NCI-H187 treated with DMSO at 0.1 percent for 48 hours (cell line): ENCODE results near the gene MARCHF3.

Source experiments
- DNase-seq: peaks from one replicate; lab custom pipeline; 2025; lab: John Stamatoyannopoulos, UW

The MARCHF3 gene

GRCh38 chr5:126982926-126983873 lies 47.2 kb downstream of the MARCHF3 start:
- no peak for DNase-seq

GRCh38 chr5:126982202-126982601 lies 48.2 kb downstream of the MARCHF3 start:
- no peak for DNase-seq

GRCh38 chr5:126981701-126982100 lies 48.7 kb downstream of the MARCHF3 start:
- DNase-seq = no peak

GRCh38 chr5:126981222-126981621 lies 49.1 kb downstream of the MARCHF3 start:
- no peak for DNase-seq

GRCh38 chr5:126978258-126978657 lies 52.1 kb downstream of the MARCHF3 start:
- no peak for DNase-seq

- no peak for DNase-seq
Observed at GRCh38 chr5:126976520-126977172, 53.7 kb downstream of the MARCHF3 start.

- peak; percentile 49 for DNase-seq
Observed at GRCh38 chr5:126975796-126976195, 54.6 kb downstream of the MARCHF3 start.

- DNase-seq = no peak
Observed at GRCh38 chr5:126973193-126973592, 57.2 kb downstream of the MARCHF3 start.

- DNase-seq = no peak
Observed at GRCh38 chr5:126972062-126972895, 58.1 kb downstream of the MARCHF3 start.

GRCh38 chr5:126971455-126972031 lies 58.8 kb downstream of the MARCHF3 start:
- DNase-seq = no peak

GRCh38 chr5:126970517-126971017 lies 59.8 kb downstream of the MARCHF3 start:
- DNase-seq = no peak

GRCh38 chr5:126969548-126969947 lies 60.8 kb downstream of the MARCHF3 start:
- no peak for DNase-seq

GRCh38 chr5:126967808-126968466 lies 62.4 kb downstream of the MARCHF3 start:
- no peak for DNase-seq

GRCh38 chr5:126965487-126965886 lies 64.9 kb downstream of the MARCHF3 start:
- no peak for DNase-seq

- DNase-seq = no peak
Observed at GRCh38 chr5:126965061-126965475, 65.3 kb downstream of the MARCHF3 start.

GRCh38 chr5:126963822-126964375 lies 66.5 kb downstream of the MARCHF3 start:
- DNase-seq = no peak

- DNase-seq = no peak
Observed at GRCh38 chr5:126961702-126962101, 68.7 kb downstream of the MARCHF3 start.

- DNase-seq = no peak
Observed at GRCh38 chr5:126961128-126961527, 69.2 kb downstream of the MARCHF3 start.

GRCh38 chr5:126959188-126959587 lies 71.2 kb downstream of the MARCHF3 start:
- no peak for DNase-seq

GRCh38 chr5:126956991-126957390 lies 73.4 kb downstream of the MARCHF3 start:
- no peak for DNase-seq

GRCh38 chr5:126954981-126955380 lies 75.4 kb downstream of the MARCHF3 start:
- no peak for DNase-seq
